Endothelial cell of umbilical vein (primary cell): Measurements from ENCODE around the gene SORCS3. TPM values are rescaled to one million over a fixed set of nuclear protein-coding genes. Genes with fewer than 3 reads are reported as not detected.

Source experiments
- BruUV-seq: library from RNA; stranded (reverse); fragments of 400-500 nt; replicated peaks from 2 replicates; lab custom pipeline; 2021; lab: Mats Ljungman, UMichigan
- CTCF ChIA-PET: fragments of 300-600, 350-600 bp; sonication (Branson Sonifier 250); formaldehyde crosslinking; loops from one replicate; lab custom pipeline; 2021; ENCODE audit warnings: antibody characterized with exemption, inconsistent platforms; lab: Charles Lee
- POLR2A ChIA-PET: fragments of 300-600, 350-600 bp; sonication (Branson Sonifier 250); formaldehyde crosslinking; loops from one replicate; lab custom pipeline; 2021; ENCODE audit warnings: antibody characterized with exemption, inconsistent platforms; lab: Charles Lee
- DNase-seq: peaks from one replicate; pipeline ENCODE4 v3.0.0-alpha.2; 2011; ENCODE audit warnings: low read depth, low spot score
- FAIRE-seq: peaks from 2 replicates; lab custom pipeline; 2011; peaks lifted over from hg19 to GRCh38; lab: Jason Lieb, UNC
- H2AFZ ChIP-seq: 2 replicates; pipeline ENCODE4 v1.6.0; 2012; ENCODE audit warnings: low read depth, low read length, control low read depth, inconsistent platforms
- H3K27ac ChIP-seq: 2 replicates; pipeline ENCODE4 v1.5.1; 2011; ENCODE audit warnings: low read depth, mild to moderate bottlenecking, control low read depth, low read length, moderate library complexity; ENCODE audit not compliant: insufficient read depth
- H3K27me3 ChIP-seq, 2 experiments: 2 replicates each; pipeline versions ENCODE4 v1.6.0 to v1.6.1; 2011; ENCODE audit warnings: low read length in 2 of 2, mixed read lengths in 1 of 2; ENCODE audit not compliant: control insufficient read depth in 2 of 2, insufficient read depth in 2 of 2
- H3K36me3 ChIP-seq, 2 experiments: 2 replicates in 1 of 2; 3 replicates in 1 of 2; pipeline ENCODE4 v1.5.1; 2011; ENCODE audit warnings: low read length in 2 of 2, mild to moderate bottlenecking in 1 of 2, moderate library complexity in 1 of 2; ENCODE audit not compliant: control insufficient read depth in 2 of 2, insufficient read depth in 2 of 2; ENCODE audit errors: extremely low read depth in 1 of 2
- H3K4me1 ChIP-seq: 3 replicates; pipeline ENCODE4 v1.5.1; 2011; ENCODE audit warnings: mild to moderate bottlenecking, low read length; ENCODE audit not compliant: control insufficient read depth, insufficient read depth; ENCODE audit errors: extremely low read depth
- H3K4me2 ChIP-seq: 2 replicates; pipeline ENCODE4 v1.6.1; 2011; ENCODE audit warnings: low read length, control low read depth, mixed read lengths; ENCODE audit not compliant: insufficient read depth
- H3K4me3 ChIP-seq, 3 experiments: fragments of 200-600 bp in 1 of 3; sonication (generic), shearing (Covaris generic) in 1 of 3; replicated peaks in 1 of 3; 2 replicates each; pipeline ENCODE4 v1.5.1; 2011 to 2016; ENCODE audit warnings: control low read depth in 3 of 3, low read length in 3 of 3, mild to moderate bottlenecking in 2 of 3, inconsistent platforms in 1 of 3, low read depth in 1 of 3, moderate library complexity in 1 of 3; ENCODE audit not compliant: insufficient read depth in 1 of 3
- H3K79me2 ChIP-seq: 2 replicates; pipeline ENCODE4 v1.6.0; 2012; ENCODE audit warnings: low read length, inconsistent platforms; ENCODE audit not compliant: control insufficient read depth, insufficient read depth
- H3K9ac ChIP-seq: replicated peaks from 2 replicates; pipeline ENCODE3; 2011; ENCODE audit warnings: low read length, control low read depth; ENCODE audit not compliant: insufficient read depth; ENCODE audit errors: extremely low read depth
- H3K9me1 ChIP-seq: replicated peaks from 3 replicates; pipeline ENCODE4 v1.6.0; 2011; ENCODE audit warnings: mild to moderate bottlenecking, low read length; ENCODE audit not compliant: control insufficient read depth, insufficient read depth; ENCODE audit errors: extremely low read depth
- H3K9me3 ChIP-seq: replicated peaks from 2 replicates; pipeline ENCODE4 v1.5.1; 2012; ENCODE audit warnings: low read length, inconsistent platforms; ENCODE audit not compliant: control insufficient read depth, insufficient read depth
- H4K20me1 ChIP-seq: replicated peaks from 2 replicates; pipeline ENCODE3; 2011; ENCODE audit warnings: mild to moderate bottlenecking, low read length; ENCODE audit not compliant: control insufficient read depth, insufficient read depth; ENCODE audit errors: extremely low read depth
- EZH2 ChIP-seq: IDR thresholded peaks from 2 replicates; pipeline ENCODE4 v1.6.1; 2012; ENCODE audit warnings: borderline replicate concordance, low read depth, mild to moderate bottlenecking, moderate library complexity, low read length, inconsistent platforms; ENCODE audit not compliant: severe bottlenecking
- FOS ChIP-seq: IDR thresholded peaks from 2 replicates; pipeline ENCODE4 v1.6.1; 2011; ENCODE audit warnings: mild to moderate bottlenecking, low read length, moderate library complexity, borderline replicate concordance; ENCODE audit not compliant: insufficient read depth
- GATA2 ChIP-seq: IDR thresholded peaks from 2 replicates; pipeline ENCODE4 v1.7.0; 2011; ENCODE audit warnings: low read depth, mild to moderate bottlenecking, moderate library complexity, mixed read lengths, low read length; ENCODE audit not compliant: insufficient read length, insufficient read depth
- JUN ChIP-seq: IDR thresholded peaks from 2 replicates; pipeline ENCODE4 v1.6.1; 2011; ENCODE audit warnings: borderline replicate concordance, low read depth; ENCODE audit not compliant: insufficient read length, insufficient read depth
- MAX ChIP-seq: IDR thresholded peaks from 2 replicates; pipeline ENCODE4 v1.6.1; 2011; ENCODE audit not compliant: insufficient read depth, insufficient read length
- MYC ChIP-seq: IDR thresholded peaks from one replicate; pipeline ENCODE4 v1.6.1; 2011; ENCODE audit warnings: mild to moderate bottlenecking, low read depth, low read length
- POLR2A ChIP-seq: IDR thresholded peaks from 2 replicates; pipeline ENCODE4 v1.6.1; 2012; ENCODE audit warnings: low read depth, mild to moderate bottlenecking, control low read depth, low read length
- POLR2AphosphoS5 ChIP-seq: IDR thresholded peaks from 2 replicates; pipeline ENCODE4 v1.6.1; 2012; ENCODE audit warnings: low read depth, mild to moderate bottlenecking, control low read depth, low read length, moderate library complexity; ENCODE audit not compliant: insufficient read depth
- dilution Hi-C: fragments of 300-500 bp; cut with MboI; formaldehyde crosslinking; loops from one replicate; pipeline ENCODE4 v1.15.0; 2019; ENCODE audit warnings: low sequenced_read_pairs; ENCODE audit not compliant: extremely low pct_ligation_motif_present
- intact Hi-C: fragments of 100-400 bp; cut with micrococcal nuclease; formaldehyde crosslinking; loops from one replicate; pipeline ENCODE4 v1.10.0; 2022
- polyA plus RNA-seq, 4 experiments: library from polyadenylated mRNA; depleted of rRNA in 3 of 4; stranded (reverse) in 3 of 4; unstranded in 1 of 4; fragments of >200 nt; gene quantifications; 2 replicates each; pipeline versions ENCODE4 v1.2.1 to v1.2.3, GENCODE V29; 2011 to 2012; ENCODE audit warnings: missing spikeins in 1 of 4
- total RNA-seq: library from RNA; stranded (reverse); gene quantifications from 2 replicates; pipeline ENCODE4 v1.2.3, GENCODE V29; 2021
- TF ChIP-seq, protein P1 (sequence below), 2 donors: IDR thresholded peaks; 1 replicate in 1 of 2; 2 replicates in 1 of 2; pipeline ENCODE4 v1.5.1; 2011; ENCODE audit warnings: low read length in 2 of 2, mild to moderate bottlenecking in 2 of 2, moderate library complexity in 2 of 2, control low read depth in 1 of 2, inconsistent platforms in 1 of 2, low read depth in 1 of 2; ENCODE audit not compliant: insufficient read depth in 1 of 2; ENCODE audit errors: extremely low read depth in 1 of 2

SORCS3 gene
- total and polyA plus RNA-seq, 2 donors (not counting 3 experiments of a cell fraction or from before 2014, with no cell fraction given), result not detected

DNA sequence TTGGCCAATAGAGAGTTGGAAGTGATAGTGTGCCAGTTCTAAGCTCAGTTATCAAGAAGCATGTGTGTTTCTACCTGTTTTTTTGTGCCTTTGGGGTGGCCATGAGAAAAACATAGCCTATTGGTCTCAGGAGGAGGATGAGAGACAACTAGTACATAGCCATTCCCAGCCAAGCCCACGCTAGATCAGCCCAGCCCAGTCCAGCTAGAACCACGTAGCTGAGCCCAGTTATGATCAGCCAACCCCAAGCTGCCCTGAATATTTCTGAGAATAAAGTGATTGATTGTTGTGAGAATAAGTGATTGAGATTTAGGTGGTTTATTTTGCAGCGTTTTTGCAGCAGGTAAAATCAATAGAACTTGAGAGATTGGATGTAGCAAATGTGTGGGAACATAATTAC lies 15.9 kb downstream of the SORCS3 start:
- POLR2A ChIA-PET, result no interaction called here
- Histone ChIP-seq H3K4me1 (no peaks in the 10 kb centered on the region), H2AFZ (no peak overlapping the region), H3K9me3 (no peaks in the 10 kb centered on the region), H3K9me1 (no peaks in the 10 kb centered on the region), H3K79me2 (no peaks in the 10 kb centered on the region), H4K20me1 (peaks cover 2% of the 10 kb centered on the region), H3K27me3 (no peaks in the 10 kb centered on the region), H3K36me3 (no peaks in the 10 kb centered on the region), H3K4me2 (no peak overlapping the region), H3K27ac (no peak overlapping the region), H3K4me3 (no peak overlapping the region), H3K9ac (no peak overlapping the region)
- CTCF ChIA-PET, result interaction anchor here (0.5 kb wide), 1 partner anchor 101 kb away, joined by 3 read pairs; no protein-coding TSS in a partner anchor
- DNase-seq, result no peak
- TF ChIP-seq MAX, result no peak
- no peak for TF ChIP-seq JUN
- TF ChIP-seq EZH2, result no peak
- TF ChIP-seq POLR2A, result no peak
- TF ChIP-seq MYC, result no peak
- dilution Hi-C loops (no loop called here), intact Hi-C loops (no loop called here)
- BruUV-seq, result no TSS peak
- FAIRE-seq, result no peak

- no TSS peak for BruUV-seq
- Histone ChIP-seq H3K27ac (no peak overlapping the region), H3K79me2 (no peaks in the 10 kb centered on the region), H3K36me3 (no peaks in the 10 kb centered on the region), H3K27me3 (no peaks in the 10 kb centered on the region), H3K9me1 (no peaks in the 10 kb centered on the region), H2AFZ (no peak overlapping the region), H4K20me1 (peaks cover 2% of the 10 kb centered on the region), H3K9me3 (no peaks in the 10 kb centered on the region), H3K4me2 (no peak overlapping the region), H3K9ac (no peak overlapping the region), H3K4me3 (no peak overlapping the region), H3K4me1 (no peaks in the 10 kb centered on the region)
- DNase-seq (no peak), FAIRE-seq (no peak)
- dilution Hi-C loops (no loop called here), intact Hi-C loops (no loop called here)
- no peak for TF ChIP-seq MYC
- no peak for TF ChIP-seq JUN
- TF ChIP-seq FOS, result no peak
- TF ChIP-seq POLR2A, result no peak
- no peak for TF ChIP-seq POLR2AphosphoS5
- TF ChIP-seq, protein P1, sequence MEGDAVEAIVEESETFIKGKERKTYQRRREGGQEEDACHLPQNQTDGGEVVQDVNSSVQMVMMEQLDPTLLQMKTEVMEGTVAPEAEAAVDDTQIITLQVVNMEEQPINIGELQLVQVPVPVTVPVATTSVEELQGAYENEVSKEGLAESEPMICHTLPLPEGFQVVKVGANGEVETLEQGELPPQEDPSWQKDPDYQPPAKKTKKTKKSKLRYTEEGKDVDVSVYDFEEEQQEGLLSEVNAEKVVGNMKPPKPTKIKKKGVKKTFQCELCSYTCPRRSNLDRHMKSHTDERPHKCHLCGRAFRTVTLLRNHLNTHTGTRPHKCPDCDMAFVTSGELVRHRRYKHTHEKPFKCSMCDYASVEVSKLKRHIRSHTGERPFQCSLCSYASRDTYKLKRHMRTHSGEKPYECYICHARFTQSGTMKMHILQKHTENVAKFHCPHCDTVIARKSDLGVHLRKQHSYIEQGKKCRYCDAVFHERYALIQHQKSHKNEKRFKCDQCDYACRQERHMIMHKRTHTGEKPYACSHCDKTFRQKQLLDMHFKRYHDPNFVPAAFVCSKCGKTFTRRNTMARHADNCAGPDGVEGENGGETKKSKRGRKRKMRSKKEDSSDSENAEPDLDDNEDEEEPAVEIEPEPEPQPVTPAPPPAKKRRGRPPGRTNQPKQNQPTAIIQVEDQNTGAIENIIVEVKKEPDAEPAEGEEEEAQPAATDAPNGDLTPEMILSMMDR (IDR thresholded peaks at IDR 0.05; ENCODE audit: extremely low read depth in 1 of 2, insufficient read depth in 1 of 2, low read depth in 1 of 2, low read length in 2 of 2), result no peak
- TF ChIP-seq GATA2, result no peak
- no peak for TF ChIP-seq EZH2
- CTCF ChIA-PET, result interaction anchor here (0.5 kb wide), 1 partner anchor 100 kb away, joined by 3 read pairs; no protein-coding TSS in a partner anchor
- POLR2A ChIA-PET, result no interaction called here
Measured at GRCh38 chr10:104657457-104657856, 16.4 kb downstream of the SORCS3 start.
